HG03175 (cell line): Measurements from ENCODE around the gene SNAP91.
"Not testable (repeated sequence)": the region's sequence is repeated elsewhere in the genome, so short reads cannot be mapped to it uniquely, and the experiment has no call there.

ENCODE experiments used
- ATAC-seq: cut with Tn5 transposase; IDR thresholded peaks from one replicate; pipeline ENCODE4 v1.9.1; 2021; ENCODE audit warnings: mild to moderate bottlenecking, moderate library complexity; ENCODE audit not compliant: unreplicated experiment

SNAP91 gene, protein sequence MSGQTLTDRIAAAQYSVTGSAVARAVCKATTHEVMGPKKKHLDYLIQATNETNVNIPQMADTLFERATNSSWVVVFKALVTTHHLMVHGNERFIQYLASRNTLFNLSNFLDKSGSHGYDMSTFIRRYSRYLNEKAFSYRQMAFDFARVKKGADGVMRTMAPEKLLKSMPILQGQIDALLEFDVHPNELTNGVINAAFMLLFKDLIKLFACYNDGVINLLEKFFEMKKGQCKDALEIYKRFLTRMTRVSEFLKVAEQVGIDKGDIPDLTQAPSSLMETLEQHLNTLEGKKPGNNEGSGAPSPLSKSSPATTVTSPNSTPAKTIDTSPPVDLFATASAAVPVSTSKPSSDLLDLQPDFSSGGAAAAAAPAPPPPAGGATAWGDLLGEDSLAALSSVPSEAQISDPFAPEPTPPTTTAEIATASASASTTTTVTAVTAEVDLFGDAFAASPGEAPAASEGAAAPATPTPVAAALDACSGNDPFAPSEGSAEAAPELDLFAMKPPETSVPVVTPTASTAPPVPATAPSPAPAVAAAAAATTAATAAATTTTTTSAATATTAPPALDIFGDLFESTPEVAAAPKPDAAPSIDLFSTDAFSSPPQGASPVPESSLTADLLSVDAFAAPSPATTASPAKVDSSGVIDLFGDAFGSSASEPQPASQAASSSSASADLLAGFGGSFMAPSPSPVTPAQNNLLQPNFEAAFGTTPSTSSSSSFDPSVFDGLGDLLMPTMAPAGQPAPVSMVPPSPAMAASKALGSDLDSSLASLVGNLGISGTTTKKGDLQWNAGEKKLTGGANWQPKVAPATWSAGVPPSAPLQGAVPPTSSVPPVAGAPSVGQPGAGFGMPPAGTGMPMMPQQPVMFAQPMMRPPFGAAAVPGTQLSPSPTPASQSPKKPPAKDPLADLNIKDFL

DNA sequence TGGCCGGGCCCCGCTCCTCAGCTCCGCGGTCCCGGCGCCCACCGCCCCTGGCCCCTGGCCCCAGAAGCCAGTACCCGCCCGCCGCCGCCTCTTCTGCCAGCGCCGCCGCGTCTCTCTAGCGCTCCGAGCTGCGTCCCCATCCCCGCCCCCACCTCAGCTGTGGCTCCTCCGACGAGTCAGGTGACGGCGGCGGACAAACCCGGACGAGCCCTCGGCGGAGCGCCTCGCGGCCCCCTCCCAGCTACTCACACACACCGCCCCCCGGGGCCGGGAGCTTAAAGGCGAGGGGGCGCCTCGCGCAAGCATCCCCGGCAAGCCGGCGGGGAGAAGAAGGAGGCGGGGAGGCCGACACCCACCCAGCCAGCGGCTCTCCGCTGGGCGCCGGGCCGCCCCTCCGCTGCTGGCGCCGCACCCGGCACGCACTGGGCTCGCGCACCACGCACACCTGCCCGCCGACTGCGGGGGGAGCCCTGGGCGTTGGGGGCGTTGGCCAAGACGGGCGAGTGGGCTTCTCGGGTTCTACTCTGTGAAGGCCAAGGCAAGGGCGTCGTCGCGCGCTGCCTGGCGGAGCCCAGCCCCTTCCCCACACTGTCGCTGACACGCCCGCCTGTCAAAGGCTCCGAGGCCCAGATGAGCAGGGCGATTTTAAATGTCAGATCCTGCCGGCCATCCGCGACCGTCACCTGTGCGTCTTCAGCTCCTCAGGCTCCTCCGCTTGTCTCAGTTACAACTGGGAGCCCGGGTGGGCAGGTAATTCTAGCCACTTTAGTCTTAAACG is at the start of gene SNAP91:
TSS of gene SNAP91 (minus strand) at position 132 of the 778 bp plus-strand sequence. CDS start 1,174 bp downstream, outside the sequence.
- ATAC-seq = no peak

DNA sequence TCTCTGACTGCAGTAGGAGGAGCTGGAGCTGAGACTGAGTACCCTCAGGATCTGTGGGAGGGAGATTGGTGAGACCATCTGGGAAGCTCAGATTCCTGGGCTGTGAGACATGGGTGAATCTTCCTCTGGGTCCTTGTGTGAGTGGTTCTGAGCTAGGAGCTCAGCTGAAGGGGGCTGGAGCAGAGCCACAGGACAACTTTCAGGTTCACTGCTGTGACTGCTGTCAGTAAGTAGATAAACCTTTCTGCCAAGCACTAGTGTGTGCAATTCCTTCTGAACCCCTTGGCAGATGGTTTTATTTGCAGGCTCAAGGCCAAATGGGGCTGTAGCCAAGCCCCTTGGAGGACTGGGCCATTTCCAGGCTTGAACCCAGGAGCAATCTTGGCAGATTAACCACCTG is 49.6 kb upstream of the SNAP91 start:
- no peak for ATAC-seq

DNA sequence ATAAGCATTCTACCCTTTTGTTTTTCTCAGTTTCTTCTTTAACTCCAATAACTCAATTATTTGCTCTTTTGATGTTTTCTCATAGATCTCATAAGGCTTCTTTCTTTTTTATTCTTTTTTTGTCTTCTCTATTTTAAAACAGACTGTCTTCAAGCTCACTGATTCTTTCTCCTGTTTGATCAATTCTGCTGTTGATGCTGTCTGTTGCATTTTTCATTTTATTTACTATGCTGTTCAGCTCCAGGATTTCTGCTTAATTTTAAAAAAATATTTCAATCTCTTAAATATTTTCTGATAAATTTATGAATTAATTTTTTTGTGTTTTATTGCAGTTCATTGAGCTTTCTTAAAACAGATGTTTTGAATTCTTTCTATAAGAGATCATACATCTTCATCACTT is 48.1 kb upstream of the SNAP91 start:
- no peak for ATAC-seq

DNA sequence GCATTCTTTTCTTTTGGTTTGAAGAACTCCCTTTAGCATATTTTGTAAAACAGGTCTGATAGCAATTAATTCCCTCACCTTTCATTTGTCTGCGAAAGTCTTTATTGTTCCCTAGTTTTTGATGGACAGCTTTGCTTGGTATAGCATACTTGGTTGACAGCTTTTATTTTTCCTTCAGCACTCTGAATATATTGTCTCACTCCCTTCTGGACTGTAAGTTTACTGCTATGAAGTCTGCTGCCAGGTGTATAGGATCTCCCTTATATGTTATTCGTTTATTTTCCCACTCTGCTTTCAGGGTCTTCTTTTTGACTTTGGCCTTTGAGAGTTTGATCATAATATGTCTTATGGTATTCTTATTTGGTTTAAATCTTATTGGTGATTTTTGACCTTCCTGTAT is 47.7 kb upstream of the SNAP91 start:
- ATAC-seq = no peak

DNA sequence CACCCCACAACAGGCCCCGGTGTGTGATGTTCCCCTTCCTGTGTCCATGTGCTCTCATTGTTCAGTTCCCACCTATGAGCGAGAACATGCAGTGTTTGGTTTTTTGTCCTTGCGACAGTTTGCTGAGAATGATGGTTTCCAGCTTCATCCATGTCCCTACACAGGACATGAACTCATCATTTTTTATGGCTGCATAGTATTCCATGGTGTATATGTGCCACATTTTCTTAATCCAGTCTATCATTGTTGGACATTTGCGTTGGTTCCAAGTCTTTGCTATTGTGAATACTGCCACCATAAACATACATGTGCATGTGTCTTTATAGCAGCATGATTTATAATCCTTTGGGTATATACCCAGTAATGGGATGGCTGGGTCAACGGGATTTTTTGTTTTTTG is 43.5 kb upstream of the SNAP91 start:
- not testable (repeated sequence) for ATAC-seq

DNA sequence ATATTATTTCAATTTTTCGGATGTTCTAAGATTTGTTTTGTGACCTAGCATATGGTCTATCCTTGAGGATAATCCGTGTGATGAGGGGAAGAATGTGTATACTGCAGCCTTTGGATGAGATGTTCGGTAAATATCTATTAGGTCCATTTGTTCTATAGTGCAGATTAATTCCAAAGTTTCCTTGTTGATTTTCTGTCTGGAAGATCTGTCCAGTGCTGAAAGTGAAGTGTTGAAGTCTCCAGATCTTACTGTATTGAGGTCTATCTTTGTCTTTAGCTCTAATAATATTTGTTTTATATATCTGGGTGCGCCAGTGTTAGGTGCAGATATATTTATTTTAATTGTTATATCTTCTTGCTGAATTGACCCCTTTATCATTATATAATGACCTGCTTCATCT is 32.2 kb upstream of the SNAP91 start:
- ATAC-seq = no peak

DNA sequence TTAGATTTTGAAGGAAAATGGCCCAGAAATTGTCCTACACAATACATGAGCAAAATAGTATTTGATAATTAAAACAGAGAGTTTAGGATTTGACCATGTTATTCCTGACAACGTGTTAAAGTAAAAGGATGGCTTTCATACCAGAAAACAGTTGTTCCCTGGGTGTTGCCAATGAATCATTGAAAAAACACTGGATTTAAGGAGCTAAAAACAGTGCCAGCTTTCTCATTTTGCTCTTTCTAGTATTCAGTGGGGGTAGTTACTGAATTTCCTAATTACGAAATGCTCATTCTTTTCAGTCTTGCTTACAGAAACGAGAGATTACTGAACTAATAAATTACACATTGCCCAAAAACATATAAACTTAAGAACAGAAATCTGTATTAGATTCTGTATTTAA is 26.6 kb upstream of the SNAP91 start:
- ATAC-seq = no peak

DNA sequence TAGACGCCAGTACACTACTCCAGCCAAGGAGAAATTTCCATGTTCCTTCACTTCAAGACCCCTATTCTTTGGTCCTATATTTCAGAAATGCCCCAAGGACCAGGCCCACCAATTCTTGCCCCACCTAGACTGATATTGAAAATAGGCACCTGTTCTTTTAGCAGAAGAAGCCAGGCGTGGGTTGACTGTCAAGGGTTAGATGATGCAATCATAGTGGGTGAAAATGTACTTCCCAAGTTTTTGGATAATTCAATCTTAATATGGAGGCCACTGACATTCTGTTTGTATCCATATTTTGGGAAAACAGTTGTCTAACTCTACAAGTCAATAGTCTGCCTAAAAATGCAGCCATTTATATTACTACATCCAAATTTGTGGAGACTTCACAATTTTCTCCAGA is 21.0 kb upstream of the SNAP91 start:
- ATAC-seq = no peak

DNA sequence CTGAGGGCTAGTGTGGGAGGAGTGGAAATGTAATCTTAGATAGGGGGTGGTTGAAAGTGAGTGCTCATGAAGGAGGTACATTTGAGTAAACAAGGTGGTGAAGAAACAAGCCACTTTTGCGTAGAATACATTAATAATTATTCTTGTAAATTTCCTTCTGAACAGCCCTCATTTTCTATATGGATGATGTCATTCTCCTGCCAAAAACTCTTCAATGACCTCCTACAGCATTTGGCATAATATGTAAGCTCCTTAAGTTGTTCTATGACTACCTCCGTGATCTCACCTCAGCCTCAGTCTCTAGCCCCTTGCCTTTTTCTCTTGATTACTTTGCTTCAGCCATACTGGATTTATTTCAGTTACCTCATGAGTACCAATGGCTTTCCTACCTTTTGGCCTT is 14.0 kb upstream of the SNAP91 start:
- no peak for ATAC-seq

DNA sequence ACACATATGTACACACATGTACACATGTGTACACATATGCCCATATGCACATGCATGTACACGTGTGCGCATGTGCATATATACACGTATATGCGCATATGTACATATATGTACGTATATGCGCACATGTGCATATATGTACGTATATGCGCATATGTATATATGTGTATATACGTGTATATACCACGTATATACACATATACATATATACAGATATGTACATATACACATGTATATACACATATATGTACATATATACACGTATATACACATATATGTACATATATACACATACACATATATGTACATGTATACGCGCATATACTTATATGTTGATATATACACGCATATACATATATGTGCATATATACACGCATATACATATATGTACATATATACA is 8.9 kb upstream of the SNAP91 start:
- no peak for ATAC-seq

DNA sequence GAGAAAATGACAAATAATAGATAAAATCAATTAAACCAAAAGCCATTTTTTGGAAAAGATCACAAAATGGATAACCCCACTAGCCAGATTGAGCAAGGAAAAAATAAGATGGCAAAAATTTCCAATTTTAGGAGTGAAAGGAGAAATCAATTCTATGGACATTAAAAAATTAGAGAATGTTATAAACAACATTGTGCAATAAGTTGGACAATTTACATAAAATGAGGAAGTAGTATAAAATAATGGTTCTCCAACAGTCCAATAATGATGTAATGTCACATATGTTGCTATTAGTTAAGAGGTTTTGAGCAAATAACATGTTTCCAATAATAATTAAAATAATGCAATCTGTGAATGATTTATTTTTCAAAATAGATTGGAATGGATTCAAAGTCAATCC is 3.1 kb upstream of the SNAP91 start:
- ATAC-seq = no peak

DNA sequence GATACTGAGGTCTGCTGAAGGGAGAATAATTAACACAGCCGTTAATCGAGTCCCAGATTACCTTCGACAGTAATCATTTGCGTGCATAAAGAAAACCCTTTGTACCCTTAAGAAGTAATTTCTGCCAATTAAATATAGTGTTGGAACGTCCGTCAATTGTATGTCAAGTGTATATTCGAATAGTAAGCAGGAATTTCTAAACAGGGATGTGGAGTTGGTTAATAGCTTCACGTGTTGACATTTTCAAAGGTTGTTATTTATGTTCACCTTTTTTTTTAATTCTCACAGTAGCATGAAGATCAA is 798 bp upstream of the SNAP91 start:
- ATAC-seq = no peak

DNA sequence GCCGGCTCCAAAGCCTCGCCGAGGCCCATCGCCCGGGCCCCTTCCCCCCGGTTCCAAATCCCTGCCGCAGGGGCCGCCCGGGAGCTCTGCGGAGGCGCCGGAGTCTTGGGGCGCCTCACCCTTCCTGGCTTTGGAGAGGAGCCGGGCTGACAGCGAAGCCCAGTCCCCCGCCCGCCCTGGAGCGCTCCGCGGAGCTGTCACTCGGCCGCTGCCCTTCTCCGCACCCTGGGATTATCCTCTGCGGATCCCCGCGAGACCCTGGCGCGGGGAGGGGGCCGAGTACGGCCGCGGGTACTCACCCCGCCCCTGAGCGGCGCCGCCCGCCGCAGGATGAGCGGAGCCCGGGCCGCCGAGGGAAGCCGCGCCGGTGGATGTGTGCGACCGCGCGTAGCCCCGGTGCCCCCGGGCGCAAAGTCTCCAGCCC is 343 bp downstream of the SNAP91 start:
- ATAC-seq = no peak

DNA sequence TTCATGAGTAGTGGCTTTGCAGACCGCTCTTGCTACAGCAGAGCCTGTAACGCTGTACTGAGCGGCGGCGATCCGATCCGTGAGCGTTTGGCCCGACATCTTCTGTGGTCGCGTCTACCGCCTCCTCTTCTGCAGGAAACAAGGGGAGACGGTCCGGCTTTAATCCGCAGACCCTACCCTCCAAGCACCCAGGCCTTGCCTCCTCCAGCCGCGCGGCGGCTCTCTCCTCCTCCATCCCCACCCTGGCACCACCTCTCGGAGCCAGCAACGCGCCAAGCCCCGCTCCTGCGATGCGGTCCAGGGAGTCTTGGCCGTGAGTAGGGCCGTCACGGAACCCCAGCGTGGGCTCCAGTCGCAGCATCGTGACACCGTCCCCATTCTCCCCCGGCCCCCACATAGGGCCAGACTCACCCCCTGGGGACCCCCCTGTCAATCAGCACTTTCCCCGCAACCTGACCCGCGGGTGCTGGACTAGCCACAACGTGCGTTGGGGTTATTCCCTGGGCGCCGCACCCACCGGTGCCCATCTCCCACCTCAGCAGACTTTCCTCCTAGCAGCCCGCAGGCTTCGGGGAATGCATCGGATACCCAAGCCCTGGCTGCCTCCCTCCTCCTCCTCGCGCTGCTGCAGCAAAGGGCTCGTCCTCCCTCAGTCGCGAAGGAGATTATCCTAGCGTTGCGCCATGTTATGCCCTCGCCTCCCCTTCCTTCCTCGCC is 914 bp downstream of the SNAP91 start:
- ATAC-seq = no peak

DNA sequence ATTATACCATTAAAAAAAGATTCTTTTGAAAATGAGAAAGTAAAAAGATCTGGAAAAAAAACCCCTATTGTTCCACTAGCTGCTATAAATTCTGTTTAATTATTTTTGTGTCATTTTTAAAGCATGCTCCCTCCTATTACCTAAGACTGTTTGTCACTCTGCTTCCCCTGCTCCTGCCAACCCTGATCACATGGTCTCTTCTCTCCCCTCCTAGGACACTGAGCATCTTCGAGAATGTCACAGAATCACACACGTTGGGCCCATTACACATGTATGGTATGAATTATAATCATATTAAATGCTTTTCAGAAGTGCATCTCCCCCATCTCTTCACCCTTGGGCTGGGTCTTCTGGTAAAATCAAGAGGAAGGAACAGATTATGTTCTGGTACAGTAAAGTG is 6.2 kb downstream of the SNAP91 start:
- ATAC-seq = no peak

DNA sequence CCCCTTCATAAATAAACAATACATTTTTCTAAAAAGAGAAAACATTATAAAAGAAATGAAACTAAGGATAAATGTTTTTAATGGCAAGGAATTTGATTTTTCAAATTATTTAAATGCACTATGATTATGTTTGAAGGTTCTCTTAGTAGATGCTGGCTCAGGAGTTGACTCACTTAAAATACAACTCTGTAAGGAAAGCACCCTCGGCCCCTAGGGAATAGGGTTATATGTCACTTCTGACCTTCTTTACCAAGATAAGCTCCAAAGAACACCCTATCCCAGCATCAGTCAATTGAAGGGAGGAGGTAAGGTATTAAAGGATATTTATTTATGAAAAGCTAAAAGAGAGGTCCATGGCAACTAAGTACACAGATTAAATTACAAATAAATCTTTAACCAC is 6.8 kb downstream of the SNAP91 start:
- ATAC-seq = no peak

DNA sequence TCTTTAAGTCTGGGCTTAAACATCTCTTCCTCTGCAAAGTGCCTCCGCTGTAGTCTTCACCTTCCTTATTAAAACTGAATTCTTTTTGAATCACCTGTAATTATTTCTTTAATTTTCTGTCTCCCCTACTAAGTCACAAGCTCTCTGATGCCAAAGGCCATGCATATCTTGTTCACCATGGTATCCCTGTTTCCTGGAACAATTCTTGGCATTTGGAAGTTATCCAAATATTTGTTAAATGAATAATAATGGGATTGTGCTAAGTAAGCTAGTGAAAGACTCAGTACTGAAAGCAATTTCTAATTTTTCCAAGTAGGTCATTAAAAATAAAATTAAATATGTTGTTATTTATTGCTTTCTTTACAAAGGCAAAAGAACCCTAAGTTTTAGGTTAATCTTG is 12.2 kb downstream of the SNAP91 start:
- ATAC-seq = no peak

DNA sequence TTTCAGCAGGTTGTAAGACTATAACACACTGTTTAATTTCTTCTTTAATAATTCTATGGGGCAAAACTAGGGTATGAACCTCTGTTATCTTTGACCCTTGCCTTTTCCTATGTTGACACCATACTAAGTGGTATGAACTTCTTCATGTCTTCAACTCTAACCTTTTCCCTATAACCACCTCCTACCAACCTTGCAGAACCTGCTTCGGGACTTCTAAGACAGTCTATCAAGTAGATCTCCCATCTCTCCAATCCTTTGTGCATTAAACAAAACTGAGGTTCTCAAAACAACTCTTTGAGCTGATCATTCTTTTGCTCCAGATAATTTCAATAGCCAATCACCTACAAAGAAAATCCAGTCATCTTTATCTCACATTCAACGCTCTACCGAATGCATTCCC is 23.4 kb downstream of the SNAP91 start:
- ATAC-seq = no peak

DNA sequence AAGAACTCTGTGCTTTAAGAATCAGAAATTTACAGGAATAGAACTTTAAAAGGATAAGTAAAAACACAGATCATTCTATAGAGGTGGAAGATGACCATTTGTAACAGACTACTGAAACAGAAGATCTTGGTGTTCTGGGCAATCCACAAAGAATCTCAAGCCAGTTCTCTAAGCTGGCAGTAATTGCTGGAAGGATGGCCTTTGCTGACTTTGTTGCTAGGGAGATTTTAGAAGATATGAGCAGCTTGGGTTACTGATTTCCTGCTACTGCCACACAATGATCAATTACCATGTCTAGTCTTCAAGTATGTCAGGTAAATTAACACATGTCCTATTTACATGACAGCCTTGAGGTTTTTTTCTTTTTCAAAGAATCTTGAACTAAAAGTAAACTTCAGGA is 31.1 kb downstream of the SNAP91 start:
- ATAC-seq = no peak

DNA sequence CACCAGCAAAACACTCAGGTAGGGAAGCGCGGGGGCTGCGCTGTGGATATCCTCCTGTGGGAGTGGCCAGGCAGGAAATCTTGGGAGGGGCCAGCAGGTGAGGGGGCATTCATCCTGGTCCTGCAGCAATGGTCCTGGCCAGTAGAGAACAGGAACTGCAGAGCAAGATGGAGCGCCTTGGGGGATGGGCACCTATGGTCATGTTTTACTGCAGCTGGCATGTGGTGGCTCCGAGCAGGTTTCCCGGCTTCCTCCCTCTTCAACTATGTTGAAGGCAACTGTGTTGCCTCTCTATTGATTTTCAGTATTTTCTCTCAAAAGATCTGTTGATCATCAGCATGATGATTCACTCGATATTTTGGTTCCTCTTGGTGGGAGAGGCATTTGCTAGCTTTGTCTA is 70.9 kb downstream of the SNAP91 start:
- ATAC-seq = no peak

DNA sequence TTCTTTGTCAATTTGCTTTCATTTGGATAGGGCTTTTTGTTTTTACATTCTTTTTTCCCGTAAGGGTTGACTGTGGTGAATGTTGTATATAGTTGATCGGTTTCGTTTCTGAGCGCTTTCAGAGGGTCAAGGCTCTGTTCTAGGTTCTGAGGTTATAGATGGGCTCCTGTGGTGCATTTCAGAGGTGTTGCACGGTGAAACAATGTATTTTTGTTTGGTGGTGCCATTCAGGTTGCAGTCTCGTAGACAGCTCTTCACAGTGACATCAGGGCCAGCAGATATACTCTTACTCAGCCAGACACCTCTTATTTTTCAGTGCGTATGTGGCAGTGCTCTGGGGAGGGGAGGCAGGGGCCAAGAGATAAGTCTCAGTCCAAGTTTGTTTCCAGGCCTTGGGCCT is 72.1 kb downstream of the SNAP91 start:
- ATAC-seq = no peak
